ENCODE results near the gene PRR7.
"Not testable (repeated sequence)": the region's sequence is repeated elsewhere in the genome, so short reads cannot be mapped to it uniquely, and the experiment has no call there.

Gene PRR7

GRCh38 chr5:177478711-177479646 lies 32.4 kb downstream of the PRR7 start:
- TF ChIP-seq CTCF (IDR thresholded peaks at IDR 0.05; ENCODE audit: low read length, missing control alignments), result no peak
- H3K4me3 ChIP-seq (replicated peaks; ENCODE audit: low read depth, low read length), result no peak overlapping the region
- peak; percentile 81 for DNase-seq (ENCODE audit: low read depth)

- no peak overlapping the region for H3K4me3 ChIP-seq (replicated peaks; ENCODE audit: low read depth, low read length)
- TF ChIP-seq CTCF (IDR thresholded peaks at IDR 0.05; ENCODE audit: low read length, missing control alignments), result no peak
- no peak for DNase-seq (ENCODE audit: low read depth)
Measured at GRCh38 chr5:177479774-177480173, 33.2 kb downstream of the PRR7 start.

- TF ChIP-seq CTCF (IDR thresholded peaks at IDR 0.05; ENCODE audit: low read length, missing control alignments), result no peak
- DNase-seq (ENCODE audit: low read depth), result no peak
- H3K4me3 ChIP-seq (replicated peaks; ENCODE audit: low read depth, low read length), result no peak overlapping the region
Measured at GRCh38 chr5:177482359-177482795, 35.8 kb downstream of the PRR7 start.

GRCh38 chr5:177483042-177483441 lies 36.4 kb downstream of the PRR7 start:
- no peak overlapping the region for H3K4me3 ChIP-seq (replicated peaks; ENCODE audit: low read depth, low read length)
- DNase-seq (ENCODE audit: low read depth), result no peak
- no peak for TF ChIP-seq CTCF (IDR thresholded peaks at IDR 0.05; ENCODE audit: low read length, missing control alignments)

GRCh38 chr5:177483994-177484901 lies 37.6 kb downstream of the PRR7 start:
- DNase-seq (ENCODE audit: low read depth), result no peak
- H3K4me3 ChIP-seq (replicated peaks; ENCODE audit: low read depth, low read length), result no peak overlapping the region
- TF ChIP-seq CTCF (IDR thresholded peaks at IDR 0.05; ENCODE audit: low read length, missing control alignments), result no peak

- no peak for DNase-seq (ENCODE audit: low read depth)
- no peak overlapping the region for H3K4me3 ChIP-seq (replicated peaks; ENCODE audit: low read depth, low read length)
- TF ChIP-seq CTCF (IDR thresholded peaks at IDR 0.05; ENCODE audit: low read length, missing control alignments), result no peak
Measured at GRCh38 chr5:177484902-177485549, 38.4 kb downstream of the PRR7 start.

- not testable (repeated sequence) for DNase-seq (ENCODE audit: low read depth); H3K4me3 ChIP-seq (replicated peaks; ENCODE audit: low read depth, low read length)
Measured at GRCh38 chr5:177485753-177486152, 39.1 kb downstream of the PRR7 start.

All from fibroblast of pulmonary artery (primary cell).